G401 (cell line): ENCODE data around the gene FHL3. TPM values are rescaled to one million over a fixed set of nuclear protein-coding genes. Genes with fewer than 3 reads are reported as not detected.
"Not testable (repeated sequence)": the region's sequence is repeated elsewhere in the genome, so short reads cannot be mapped to it uniquely, and the experiment has no call there.

Experiments used
- DNase-seq: peaks from one replicate; pipeline ENCODE4 v3.0.0-alpha.2; 2015; ENCODE audit warnings: low spot score
- in situ Hi-C: cut with HindIII; loops from 2 replicates; pipeline ENCODE4 v1.10.0; 2016; ENCODE audit warnings: low sequenced_read_pairs, mixed read lengths
- total RNA-seq: library from RNA; depleted of rRNA; stranded (reverse); fragments of >200 nt; shearing (Covaris generic); gene quantifications from 2 replicates; pipeline ENCODE4 v1.2.3, GENCODE V29; 2014

Gene FHL3
- total RNA-seq, 1 experiment from 2014 or later: 7.9 TPM

DNA sequence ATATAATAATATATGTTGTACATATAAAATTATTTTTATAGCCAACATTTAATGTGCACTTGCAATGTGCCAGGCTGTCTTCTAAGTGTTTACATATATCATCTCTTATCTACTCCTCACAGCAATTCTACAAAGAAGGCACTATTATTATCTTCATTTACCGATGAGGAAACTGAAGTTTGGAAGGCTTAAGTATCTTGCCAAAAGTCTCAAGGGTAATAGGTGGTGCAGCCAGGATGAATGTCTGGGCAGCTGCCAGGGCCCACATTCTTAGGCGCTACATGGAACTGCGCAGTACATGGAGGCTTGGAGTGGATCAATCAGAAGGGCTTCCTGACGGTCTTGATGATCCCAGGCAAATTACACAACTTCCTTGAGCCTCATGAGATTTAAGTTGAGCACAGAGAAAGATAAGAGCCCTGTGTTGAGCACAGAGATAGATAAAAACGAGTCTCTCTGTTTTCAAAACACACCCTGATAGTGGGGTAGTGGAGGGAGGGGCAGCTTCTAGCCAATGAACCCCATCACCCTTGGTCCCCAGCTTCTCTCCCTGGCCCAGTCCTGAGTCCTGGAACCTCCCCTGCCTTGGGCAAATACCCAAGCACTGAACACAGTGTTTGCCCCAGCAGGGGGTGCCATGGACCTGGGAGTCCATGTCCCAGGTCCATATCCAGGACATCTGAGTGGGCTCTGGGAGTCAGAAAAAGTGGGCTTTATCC, 32.1 kb upstream of the FHL3 start:
- in situ Hi-C loops: no loop called here
- DNase-seq: no peak

DNA sequence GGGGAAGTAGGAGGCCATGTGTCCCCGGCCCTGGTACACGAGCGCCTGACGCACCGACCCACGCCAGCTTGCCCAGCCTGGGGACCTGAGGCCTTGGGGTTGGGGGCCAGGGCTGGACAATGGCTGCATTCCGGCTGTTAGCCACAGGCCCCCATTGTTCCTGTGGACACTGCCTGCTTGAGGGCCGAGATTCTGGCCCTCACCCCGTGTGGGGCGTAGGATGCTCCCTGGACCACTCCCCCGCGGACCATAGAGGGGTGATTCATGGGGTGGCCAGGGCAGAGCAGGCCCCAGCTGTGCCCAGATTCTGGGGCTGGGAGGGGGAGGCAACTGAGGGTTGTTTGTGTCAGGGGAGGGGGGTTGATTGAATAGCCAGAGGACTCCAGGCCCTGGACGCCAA, 29.6 kb upstream of the FHL3 start:
- DNase-seq: no peak
- in situ Hi-C loops: no loop called here

DNA sequence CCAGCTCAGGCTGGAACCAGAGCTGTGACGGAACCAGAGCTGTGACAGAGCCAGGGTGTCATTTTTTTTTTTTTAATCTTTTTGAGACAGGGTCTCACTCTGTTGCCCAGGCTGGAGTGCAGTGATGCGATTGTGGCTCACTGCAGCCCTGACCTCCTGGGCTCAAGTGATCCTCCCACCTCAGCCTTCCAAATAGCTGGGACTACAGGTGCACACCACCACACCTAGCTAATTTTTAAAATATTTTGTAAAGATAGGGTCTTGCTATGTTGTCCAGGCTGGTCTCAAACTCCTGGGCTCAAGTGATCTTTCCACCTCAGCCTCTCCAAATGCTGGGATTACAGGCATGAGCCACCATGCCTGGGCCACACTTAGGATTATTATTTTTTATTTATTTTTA, 27.7 kb upstream of the FHL3 start:
- DNase-seq, in situ Hi-C loops: not testable (repeated sequence)

DNA sequence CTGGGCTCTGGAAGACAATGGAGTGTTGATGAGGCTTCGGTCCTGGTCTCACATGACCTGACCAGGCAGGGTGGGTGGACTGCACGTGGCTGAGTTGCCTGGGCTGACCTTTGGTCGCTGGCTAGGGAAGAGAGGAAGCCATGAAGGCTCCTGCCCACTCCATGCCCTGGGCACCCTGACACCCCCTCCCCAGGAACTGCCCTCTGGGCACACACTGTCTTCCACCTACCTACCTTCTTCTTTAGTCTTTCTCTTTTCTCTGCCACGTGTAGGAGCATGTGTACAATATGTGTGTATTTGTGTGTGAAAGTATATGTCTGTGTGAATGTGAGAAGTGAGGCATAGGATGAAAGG, 26.2 kb upstream of the FHL3 start:
- DNase-seq: no peak
- in situ Hi-C loops: no loop called here

DNA sequence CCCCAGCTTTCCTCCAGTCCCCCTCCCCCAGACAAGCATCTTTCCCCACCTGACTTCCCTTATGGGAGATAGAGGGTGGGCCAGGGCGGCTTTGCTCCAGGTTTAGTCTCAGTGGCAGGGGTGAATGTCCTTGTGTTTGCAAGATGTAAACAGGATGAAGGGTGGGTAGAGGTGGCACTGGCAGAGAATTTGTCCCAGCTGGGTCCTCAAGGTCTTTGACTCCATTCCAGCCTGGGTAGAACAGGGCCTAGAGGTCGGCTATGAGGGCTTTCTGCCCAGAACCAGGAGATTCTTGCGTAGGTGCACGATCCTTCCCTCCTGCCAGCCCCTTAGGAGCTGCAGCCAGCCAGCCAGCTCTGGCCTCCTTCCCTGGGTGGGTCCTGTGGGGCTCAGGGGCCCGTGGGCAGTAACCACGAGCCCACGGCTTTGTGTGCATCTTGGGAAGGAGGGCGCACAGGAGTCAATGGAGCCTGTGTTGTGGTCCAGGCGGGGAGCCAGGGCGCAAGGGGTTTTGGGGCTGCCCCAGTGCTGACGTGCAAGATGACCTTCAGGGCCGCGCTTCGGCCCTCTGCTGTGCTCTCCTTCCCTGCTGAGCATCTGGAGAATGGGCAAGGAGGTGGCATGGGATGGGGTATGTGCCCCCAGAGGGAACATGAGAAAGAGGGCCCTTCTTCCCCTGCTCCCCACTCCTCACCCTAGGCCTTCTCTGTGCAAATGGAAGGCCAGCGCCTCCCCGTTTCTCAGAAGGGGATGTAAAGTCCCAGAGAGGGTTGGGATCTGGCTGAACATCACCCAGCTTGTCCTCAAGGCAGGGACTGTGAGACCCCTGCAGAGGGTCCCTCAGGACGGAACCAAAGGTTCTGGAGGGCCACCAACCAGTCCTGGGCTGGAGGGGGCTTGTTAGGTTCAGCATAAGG, 25.5 kb upstream of the FHL3 start:
- DNase-seq: no peak
- in situ Hi-C loops: no loop called here

DNA sequence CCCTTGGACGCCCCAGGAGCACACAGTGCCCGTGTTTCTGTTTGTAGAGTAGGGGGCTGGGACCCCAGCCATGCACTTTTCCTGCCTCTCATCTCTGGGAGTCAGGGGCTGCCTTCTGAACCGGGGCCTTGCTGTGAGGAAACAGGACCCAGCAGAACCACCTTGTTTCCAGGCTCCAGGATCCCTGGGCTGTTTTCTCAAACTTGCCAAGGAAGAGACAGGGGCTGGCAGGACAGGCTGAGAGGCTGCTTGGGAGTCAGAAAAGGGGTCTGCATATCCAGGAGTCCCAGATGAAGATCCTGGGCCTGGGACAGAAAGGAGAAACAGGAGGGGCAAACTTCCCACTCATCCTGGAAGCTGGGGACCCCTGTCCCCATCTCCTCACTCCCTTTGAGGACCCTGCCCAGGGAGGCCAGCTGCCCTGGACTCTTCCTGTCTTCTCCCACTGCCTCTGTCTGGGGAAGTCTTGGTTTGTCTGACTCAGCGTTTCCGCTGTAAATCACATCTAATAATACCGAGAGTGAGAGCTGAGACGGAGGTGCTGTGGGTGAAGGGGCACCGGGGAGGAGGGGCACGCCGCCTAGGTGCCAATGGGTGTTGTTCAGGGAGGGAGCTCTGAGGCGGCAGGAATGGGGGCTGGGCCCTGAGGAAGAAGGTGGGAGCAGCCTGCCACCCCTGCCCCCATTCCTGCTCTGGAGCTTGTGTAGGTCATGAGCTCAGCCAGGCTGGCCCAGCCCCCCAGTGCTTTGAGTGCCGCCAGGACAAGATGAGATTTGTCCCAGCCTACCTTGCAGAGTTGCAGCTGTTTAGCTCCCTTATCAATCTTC, 24.6 kb upstream of the FHL3 start:
- in situ Hi-C loops: no loop called here

DNA sequence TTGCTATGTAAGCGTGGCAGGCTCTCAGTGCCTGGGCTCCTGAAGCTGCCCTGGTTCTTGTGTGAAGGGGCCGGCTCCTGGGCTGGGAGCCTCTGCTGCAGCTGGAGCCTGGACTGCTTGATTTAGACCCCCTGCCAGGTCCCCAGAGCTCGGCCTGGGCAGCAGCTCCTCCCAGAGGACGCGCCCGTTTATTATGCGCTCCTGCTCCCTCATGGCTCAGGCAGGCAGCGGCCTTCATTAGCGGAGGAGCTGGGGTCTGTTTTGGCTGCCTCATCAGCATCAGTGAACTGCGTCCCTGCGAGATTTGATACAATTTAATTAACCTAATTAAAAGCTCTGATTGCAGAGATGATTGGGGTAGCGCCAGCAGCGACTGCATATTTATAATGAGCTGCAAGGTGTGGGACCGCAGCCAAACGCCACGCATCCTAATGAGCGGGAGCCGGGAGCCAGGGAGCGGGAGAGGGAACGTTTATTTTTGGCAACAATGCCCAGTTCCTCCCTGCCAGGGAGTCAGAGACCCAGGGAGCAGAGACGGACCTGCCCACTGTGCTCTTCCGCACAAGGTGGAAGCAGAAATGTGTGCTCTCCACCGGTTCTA, 23.9 kb upstream of the FHL3 start:
- in situ Hi-C loops: no loop called here
- DNase-seq: peak; percentile 44

More for the DNA sequence above, 24.6 kb upstream of the FHL3 start:
- no peak for DNase-seq

DNA sequence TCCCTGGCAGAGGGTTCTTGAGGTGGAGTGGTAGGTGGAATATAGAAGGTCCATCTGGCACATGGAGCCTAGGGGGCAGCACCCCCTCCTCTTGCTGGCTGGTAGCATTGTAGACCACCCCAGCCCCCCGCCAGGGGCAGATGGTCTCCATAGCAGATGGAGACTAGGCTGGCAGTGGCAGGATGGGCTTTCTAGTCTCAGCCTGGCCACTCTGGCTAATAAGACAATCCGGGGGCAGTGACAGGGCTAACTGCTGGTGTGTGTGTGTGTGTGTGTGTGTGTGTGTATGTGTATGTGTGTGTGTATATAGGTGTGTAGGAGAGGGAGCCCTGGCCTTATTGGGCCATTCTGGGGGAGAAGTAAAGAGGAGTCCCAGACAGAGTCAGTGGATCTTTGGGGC, 23.4 kb upstream of the FHL3 start:
- in situ Hi-C loops: no loop called here
- DNase-seq: no peak

DNA sequence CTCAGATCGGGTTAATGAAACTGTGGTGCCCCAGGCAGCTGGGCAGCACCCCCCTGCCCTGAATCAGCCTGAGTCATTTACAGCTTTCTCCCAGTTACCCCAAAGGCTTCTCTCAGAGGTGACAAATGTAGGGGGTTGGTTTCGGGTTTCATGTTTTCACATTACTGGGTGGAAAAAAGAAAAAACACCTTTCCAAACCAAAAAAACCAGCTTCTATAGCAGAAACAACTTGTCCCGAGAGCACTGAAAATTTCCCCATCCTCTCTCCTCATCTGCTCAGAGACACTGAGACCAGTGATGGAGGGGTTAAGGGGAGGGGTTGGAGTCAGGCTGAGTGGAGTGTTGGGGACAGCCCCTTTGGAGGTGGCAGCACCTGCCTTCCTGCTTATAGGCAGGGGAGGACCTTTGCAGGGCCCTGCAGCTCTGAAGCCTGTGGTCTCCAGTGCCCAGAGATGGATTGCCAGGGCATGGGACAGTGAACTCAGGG, 22.8 kb upstream of the FHL3 start:
- in situ Hi-C loops: no loop called here

DNA sequence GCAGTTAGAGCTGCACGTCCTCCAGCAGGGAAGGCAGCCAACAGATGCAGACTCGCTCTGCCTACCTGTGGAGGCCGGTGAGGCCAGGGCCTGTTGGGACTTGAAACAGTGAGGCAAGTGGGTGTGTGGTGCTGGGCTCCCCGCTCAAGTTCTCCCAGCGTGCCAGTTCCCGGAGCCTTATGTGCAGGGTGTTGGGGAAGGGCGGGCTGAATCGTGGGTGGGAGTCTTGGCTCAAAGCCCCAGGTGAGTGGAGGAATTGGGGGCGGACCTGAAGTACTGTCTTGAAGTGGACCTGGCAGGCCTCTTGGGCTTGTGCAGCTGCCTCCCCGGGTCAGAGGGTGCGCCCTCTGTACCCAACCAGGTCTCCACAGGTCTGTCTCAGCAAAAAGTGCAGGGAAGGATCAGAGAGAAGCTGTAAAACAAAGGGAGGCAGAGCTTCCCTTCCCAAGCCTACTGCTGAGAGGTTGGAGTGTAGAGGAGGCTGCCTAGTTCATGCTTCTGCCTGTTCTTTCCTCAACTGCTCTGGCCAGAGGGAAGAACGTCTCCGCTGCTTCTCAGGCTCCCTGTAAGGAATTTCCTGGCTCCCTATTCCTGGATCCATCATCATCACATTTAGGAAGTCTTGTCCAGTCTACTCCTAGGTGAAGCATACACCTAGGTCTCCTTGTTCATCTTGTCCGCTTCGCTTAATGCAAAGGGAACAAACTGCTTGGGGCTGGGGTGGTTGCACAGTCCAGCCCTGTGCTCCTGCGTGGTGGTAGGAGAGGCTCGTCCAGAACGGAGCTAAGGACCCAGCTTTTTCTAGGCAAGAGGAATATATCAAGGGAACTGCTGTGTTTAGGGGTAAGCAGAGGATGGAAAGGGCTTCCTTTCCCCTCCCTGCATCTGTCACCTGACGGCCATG, 22.1 kb upstream of the FHL3 start:
- DNase-seq: no peak
- in situ Hi-C loops: no loop called here

More for the DNA sequence above, 22.8 kb upstream of the FHL3 start:
- DNase-seq: no peak

DNA sequence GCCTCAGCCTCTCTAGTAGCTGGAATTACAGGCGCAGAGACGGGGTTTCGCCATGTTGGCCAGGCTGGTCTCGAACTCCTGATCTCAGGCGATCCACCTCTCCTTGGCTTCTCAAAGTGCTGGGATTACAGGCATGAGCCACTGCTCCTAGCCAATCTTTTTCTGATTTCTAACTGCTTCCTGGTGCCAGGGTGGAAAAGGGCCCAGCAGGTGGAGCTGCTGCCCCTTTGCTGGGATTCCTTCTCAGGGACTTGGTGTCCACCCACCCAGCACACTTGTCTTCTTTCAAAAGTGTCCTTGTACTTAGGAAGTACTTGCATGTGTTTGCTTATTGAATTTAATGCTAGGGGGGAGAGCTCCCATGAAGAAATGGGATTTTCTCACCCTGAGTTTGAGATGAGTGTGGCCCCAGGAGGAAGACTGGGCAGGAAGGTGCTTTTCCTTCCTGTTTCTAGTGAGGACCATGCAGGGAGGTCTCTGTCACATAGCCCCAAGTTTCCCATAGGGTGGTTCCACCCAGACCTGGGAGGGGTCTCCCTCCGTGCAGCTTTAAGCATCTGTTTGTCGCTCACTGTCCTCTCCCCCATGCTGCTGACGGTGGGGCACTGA, 21.4 kb upstream of the FHL3 start:
- in situ Hi-C loops: no loop called here
- peak; percentile 48 for DNase-seq

DNA sequence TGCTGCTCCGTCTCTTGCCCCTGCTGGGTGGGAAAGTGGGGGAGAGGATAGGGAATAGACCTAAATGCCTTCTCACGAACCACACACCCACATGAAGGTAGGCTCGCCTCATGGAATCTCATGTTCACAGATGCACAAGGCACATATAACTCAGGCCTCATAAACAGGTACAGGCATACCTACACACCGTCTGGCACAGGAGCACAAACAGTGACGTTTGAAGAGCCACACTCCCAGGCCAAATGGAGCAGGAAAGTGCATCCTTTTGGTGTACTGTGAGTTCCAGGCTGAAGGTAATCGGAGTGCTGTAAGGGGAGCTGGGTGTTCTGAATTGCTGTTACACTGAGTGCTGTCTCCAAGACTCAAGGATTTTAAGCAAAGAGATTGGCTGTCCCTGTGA, 20.4 kb upstream of the FHL3 start:
- DNase-seq: no peak
- in situ Hi-C loops: no loop called here

DNA sequence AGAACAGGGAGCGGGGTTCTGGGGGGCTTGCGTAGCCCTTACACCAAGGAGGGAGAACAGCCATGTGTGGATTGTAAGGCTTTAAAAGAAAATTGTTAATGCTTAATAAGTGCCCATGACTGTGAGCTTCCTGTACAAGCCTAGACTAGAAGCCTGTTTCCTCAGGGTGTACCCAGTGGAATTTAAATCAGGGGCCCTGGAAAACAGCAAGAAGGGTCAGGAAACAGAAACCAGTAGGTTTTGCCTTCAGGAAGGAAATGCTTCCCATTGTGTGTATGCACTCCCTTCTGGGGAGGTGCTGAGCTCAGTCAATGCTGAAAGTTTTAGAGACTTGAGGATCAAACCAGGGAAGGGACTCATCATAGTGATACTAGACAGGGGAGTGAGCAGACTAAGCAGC, 19.9 kb upstream of the FHL3 start:
- in situ Hi-C loops: no loop called here
- DNase-seq: no peak

DNA sequence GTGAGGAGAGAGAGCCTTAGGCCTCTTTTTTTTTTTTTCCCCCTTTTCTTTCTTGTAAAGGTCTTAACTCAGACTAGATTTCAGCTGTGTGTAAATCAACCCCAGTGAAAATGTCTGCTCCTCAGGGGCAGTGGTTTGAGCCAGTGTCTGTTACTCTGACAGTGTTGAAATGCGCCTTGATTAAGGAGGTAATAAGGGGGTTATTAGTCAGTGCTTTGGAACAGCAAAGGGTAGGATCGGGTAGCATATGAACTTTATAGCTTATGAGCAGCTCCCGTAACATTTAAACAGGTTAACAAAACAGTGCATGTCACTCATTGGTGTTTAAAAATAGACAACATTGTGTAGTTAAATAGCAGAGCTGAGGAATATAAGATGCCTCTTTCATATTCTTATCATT, 17.5 kb upstream of the FHL3 start:
- in situ Hi-C loops: no loop called here

DNA sequence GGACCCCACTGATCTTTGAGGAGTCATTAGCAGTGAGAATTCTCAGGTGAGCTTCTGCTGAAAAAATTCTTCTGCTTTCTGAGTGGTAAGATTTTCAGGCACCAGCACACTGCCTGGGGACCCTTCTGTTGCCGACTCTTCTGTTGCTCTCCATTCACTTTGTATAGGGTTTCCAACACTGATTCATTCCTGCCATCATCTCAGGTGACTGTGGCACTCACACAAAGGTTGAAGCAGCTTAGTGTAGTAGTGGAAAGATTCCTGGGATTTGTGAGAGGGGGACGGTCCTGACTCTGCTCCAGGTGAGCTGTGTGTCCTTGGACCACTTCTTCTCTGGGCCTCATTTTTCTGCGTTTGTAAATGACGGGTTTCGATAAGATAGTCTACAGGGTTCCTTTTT, 16.7 kb upstream of the FHL3 start:
- in situ Hi-C loops: no loop called here
- DNase-seq: no peak

More for the DNA sequence above, 17.5 kb upstream of the FHL3 start:
- DNase-seq: no peak

DNA sequence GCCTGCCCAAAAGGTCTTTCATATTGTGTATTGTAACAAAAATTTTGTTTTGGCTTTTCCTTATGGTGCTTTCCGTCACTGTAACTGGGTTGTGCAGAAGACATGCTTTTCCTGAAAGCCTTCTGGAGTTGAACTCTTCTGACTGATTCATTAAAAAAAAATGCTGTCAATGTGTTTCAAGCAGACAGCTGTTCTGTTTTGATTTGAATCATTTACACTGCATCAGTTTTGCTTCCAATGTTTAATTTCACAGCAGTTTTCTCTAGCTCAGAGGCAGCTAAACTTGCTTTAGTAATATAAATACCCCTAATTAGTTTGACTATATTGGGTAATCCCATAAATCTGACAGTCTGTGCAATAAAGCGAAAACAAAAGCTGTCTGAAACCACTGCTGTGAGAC, 15.1 kb upstream of the FHL3 start:
- DNase-seq: no peak
- in situ Hi-C loops: no loop called here

DNA sequence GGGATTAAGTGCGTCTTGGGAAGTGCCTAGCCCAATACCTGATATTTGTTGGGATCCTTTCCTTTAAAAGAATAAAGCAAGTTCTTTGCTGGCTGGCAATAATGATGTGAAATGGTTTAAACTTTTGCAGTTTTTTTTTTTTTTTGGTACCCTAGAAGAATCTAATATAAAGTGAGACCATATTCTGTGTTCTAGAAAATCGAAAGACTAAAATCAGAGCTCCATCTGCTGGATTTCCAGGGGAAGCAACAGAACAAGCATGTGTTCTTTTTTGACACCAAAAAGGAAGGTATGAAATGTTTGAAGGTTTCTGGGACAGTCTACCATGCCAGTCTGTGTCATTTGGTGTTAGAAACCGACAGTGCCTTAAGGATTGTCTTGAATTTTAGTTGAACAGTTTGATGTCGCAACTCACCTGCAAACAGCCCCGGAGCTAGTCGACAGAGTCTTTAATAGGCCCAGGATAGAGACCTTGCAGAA, 13.6 kb upstream of the FHL3 start:
- peak; percentile 34 for DNase-seq
- in situ Hi-C loops: no loop called here
